ENCODE data around the gene NDFIP1. TPM values are rescaled to one million over a fixed set of nuclear protein-coding genes. Genes with fewer than 3 reads are reported as not detected.

Gene NDFIP1
- total and polyA plus RNA-seq, 5 donors from 2014 or later, result 68.2 to 109 (median 80.5) TPM

DNA sequence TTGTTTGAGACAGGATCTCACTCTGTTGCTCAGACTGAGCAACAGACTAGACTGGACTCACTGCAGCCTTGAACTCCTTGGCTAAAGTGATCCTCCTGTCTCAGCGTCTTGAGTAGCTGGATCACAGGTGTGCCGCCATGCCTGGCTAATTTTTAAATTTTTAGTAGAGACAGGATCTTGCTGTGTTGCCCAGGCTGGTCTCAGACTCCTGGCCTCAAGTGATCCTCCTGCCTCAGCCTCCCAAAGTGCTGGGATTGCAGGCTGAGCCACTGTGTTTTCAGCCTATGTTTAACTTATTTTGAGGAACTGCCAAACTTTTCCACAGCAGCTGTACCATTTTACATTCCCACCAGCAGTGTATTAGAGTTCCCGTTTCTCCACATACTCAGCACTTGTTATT, 16.8 kb downstream of the NDFIP1 start:
- peaks cover 61 to 96% (median 76%) of the 10 kb centered on the region in 4 donors for H3K4me1 Mint-ChIP-seq
- no peak overlapping the region for H3K4me3 Mint-ChIP-seq

GRCh38 chr5:142125963-142126362, 17.4 kb downstream of the NDFIP1 start:
- Mint-ChIP-seq H3K27ac (no peak overlapping the region), H3K36me3 (peaks cover 22% of the 10 kb centered on the region)
- no peaks in the 10 kb centered on the region for H3K27me3 ChIP-seq (ENCODE audit: control insufficient read depth, insufficient read depth, low read length)

More for the DNA sequence above, 16.8 kb downstream of the NDFIP1 start:
- peaks cover 0 to 2% (median 0%) of the 10 kb centered on the region in 7 donors for H3K9me3 Mint-ChIP-seq
- DNase-seq (no peak), ATAC-seq (ENCODE audit: low read depth in 2 of 2) (no peak)
- H3K36me3 Mint-ChIP-seq, result peaks cover 22% of the 10 kb centered on the region
- Histone ChIP-seq H3K4me3 (ENCODE audit: low read depth, low read length) (peak overlapping the region; percentile 9), H3K36me3 (ENCODE audit: control insufficient read depth, insufficient read depth, low read length) (peaks cover 13% of the 10 kb centered on the region), H3K27me3 (ENCODE audit: control insufficient read depth, insufficient read depth, low read length) (no peaks in the 10 kb centered on the region), H3K9me3 (ENCODE audit: control insufficient read depth in 2 of 2, low read length in 2 of 2) (no peaks in the 10 kb centered on the region), H3K4me1 (ENCODE audit: control insufficient read depth, insufficient read depth, low read length, poor library complexity, severe bottlenecking) (peaks cover 53% of the 10 kb centered on the region), H3K27ac (ENCODE audit: insufficient read depth, low read length, poor library complexity, severe bottlenecking) (no peak overlapping the region)
- H3K27me3 Mint-ChIP-seq, result no peaks in the 10 kb centered on the region
- peak overlapping the region in 1 of 3 donors; percentile 68 for H3K27ac Mint-ChIP-seq

DNA sequence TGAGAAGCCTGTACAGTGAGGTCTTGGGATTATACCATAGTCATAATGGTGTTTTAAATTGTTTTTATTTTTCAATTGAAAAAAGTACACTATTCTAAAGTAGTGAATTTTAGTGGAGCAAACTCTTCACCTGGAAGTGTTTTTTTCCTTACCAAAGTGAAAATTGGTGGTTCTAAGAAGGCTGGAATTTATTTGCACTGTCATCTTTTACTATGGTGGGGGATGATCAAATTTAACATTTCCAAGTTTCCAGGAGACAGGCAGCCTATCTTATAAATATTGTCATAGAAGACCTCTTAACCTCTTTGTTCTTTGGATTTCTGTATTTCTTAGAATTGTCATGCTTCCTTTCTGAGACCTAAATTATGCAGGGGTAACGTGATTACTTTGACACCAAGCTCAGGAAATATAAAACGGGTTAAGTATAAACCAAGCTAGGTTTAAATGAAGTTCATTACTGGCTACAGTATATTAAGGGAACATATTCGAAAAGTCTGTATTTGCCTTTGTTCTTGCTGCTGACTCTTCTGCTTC, 20.2 kb downstream of the NDFIP1 start:
- H3K4me1 Mint-ChIP-seq, result peaks cover 44 to 68% (median 53%) of the 10 kb centered on the region in 4 donors

More at GRCh38 chr5:142125963-142126362, 17.4 kb downstream of the NDFIP1 start:
- Mint-ChIP-seq H3K4me1 (peaks cover 59 to 94% (median 71%) of the 10 kb centered on the region in 4 donors), H3K9me3 (peaks cover 0 to 2% (median 0%) of the 10 kb centered on the region in 7 donors), H3K27me3 (no peaks in the 10 kb centered on the region), H3K4me3 (no peak overlapping the region)
- no peak for DNase-seq
- Histone ChIP-seq H3K27ac (ENCODE audit: insufficient read depth, low read length, poor library complexity, severe bottlenecking) (no peak overlapping the region), H3K36me3 (ENCODE audit: control insufficient read depth, insufficient read depth, low read length) (peaks cover 9% of the 10 kb centered on the region), H3K9me3 (ENCODE audit: control insufficient read depth in 2 of 2, low read length in 2 of 2) (no peaks in the 10 kb centered on the region), H3K4me3 (ENCODE audit: low read depth, low read length) (no peak overlapping the region), H3K4me1 (ENCODE audit: control insufficient read depth, insufficient read depth, low read length, poor library complexity, severe bottlenecking) (peaks cover 48% of the 10 kb centered on the region)
- ATAC-seq (ENCODE audit: low read depth in 2 of 2), result no peak

DNA sequence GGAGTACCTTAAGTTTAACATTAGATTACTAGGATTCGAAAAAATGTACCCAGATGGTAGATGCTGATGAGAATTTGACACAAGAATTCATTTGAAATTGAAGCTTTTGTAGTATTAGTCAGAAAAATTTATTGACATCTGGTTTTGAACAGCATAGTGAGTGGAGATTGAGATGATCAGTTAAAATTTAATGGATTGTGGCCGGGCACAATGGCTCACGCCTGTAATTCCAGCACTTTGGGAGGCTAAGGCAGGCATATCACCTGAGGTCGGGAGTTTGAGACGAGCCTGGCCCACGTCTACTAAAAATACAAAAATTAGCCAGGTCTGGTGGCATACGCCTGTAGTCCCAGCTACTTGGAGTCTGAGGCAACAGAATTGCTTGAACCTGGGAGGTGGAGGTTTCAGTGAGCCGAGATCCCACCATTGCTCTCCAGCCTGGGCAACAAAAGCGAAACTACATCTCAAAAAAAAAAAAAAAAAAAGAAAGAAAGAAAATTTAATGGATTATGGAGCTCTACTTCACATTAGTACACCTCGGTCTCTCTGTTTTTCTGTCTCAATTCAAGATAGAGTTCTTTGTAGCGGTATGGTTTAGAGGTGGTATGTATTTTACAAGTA, 21.0 kb downstream of the NDFIP1 start:
- H3K4me1 ChIP-seq (ENCODE audit: control insufficient read depth, insufficient read depth, low read length, poor library complexity, severe bottlenecking), result peaks cover 37% of the 10 kb centered on the region
- H3K9me3 Mint-ChIP-seq, result peaks cover 0 to 2% (median 0%) of the 10 kb centered on the region in 7 donors

More for the DNA sequence above, 20.2 kb downstream of the NDFIP1 start:
- Histone ChIP-seq H3K36me3 (ENCODE audit: control insufficient read depth, insufficient read depth, low read length) (peaks cover 23% of the 10 kb centered on the region), H3K27ac (ENCODE audit: insufficient read depth, low read length, poor library complexity, severe bottlenecking) (peak overlapping the region; percentile 35), H3K4me3 (ENCODE audit: low read depth, low read length) (peak overlapping the region; percentile 35), H3K9me3 (ENCODE audit: control insufficient read depth in 2 of 2, low read length in 2 of 2) (no peaks in the 10 kb centered on the region), H3K27me3 (ENCODE audit: control insufficient read depth, insufficient read depth, low read length) (no peaks in the 10 kb centered on the region), H3K4me1 (ENCODE audit: control insufficient read depth, insufficient read depth, low read length, poor library complexity, severe bottlenecking) (peaks cover 37% of the 10 kb centered on the region)
- Mint-ChIP-seq H3K27ac (peak overlapping the region; percentile 1 to 22 (median 11)), H3K9me3 (peaks cover 0 to 2% (median 0%) of the 10 kb centered on the region in 7 donors), H3K36me3 (peaks cover 14% of the 10 kb centered on the region), H3K4me3 (peak overlapping the region; percentile 8 to 64 (median 24)), H3K27me3 (no peaks in the 10 kb centered on the region)
- DNase-seq, result peak in 1 of 3 donors; percentile 76
- ATAC-seq (ENCODE audit: low read depth in 2 of 2), result peak; percentile 70 to 78

GRCh38 chr5:142131394-142131793, 22.8 kb downstream of the NDFIP1 start:
- Histone ChIP-seq H3K36me3 (ENCODE audit: control insufficient read depth, insufficient read depth, low read length) (peaks cover 39% of the 10 kb centered on the region), H3K27ac (ENCODE audit: insufficient read depth, low read length, poor library complexity, severe bottlenecking) (no peak overlapping the region), H3K9me3 (ENCODE audit: control insufficient read depth in 2 of 2, low read length in 2 of 2) (no peaks in the 10 kb centered on the region), H3K4me1 (ENCODE audit: control insufficient read depth, insufficient read depth, low read length, poor library complexity, severe bottlenecking) (peaks cover 35% of the 10 kb centered on the region), H3K27me3 (ENCODE audit: control insufficient read depth, insufficient read depth, low read length) (no peaks in the 10 kb centered on the region), H3K4me3 (ENCODE audit: low read depth, low read length) (no peak overlapping the region)
- peak overlapping the region in 1 of 4 donors; percentile 13 for H3K4me3 Mint-ChIP-seq
- H3K27me3 Mint-ChIP-seq, result no peaks in the 10 kb centered on the region
- DNase-seq (no peak), ATAC-seq (ENCODE audit: low read depth in 2 of 2) (no peak)
- peak overlapping the region in 1 of 3 donors; percentile 84 for H3K27ac Mint-ChIP-seq
- no peaks in the 10 kb centered on the region for H3K9me3 Mint-ChIP-seq
- peaks cover 36 to 57% (median 42%) of the 10 kb centered on the region in 4 donors for H3K4me1 Mint-ChIP-seq
- H3K36me3 Mint-ChIP-seq, result peaks cover 11% of the 10 kb centered on the region

More for the DNA sequence above, 21.0 kb downstream of the NDFIP1 start:
- no peaks in the 10 kb centered on the region for H3K9me3 ChIP-seq (ENCODE audit: control insufficient read depth in 2 of 2, low read length in 2 of 2)
- no peak for DNase-seq
- H3K27me3 ChIP-seq (ENCODE audit: control insufficient read depth, insufficient read depth, low read length), result no peaks in the 10 kb centered on the region
- H3K27me3 Mint-ChIP-seq, result no peaks in the 10 kb centered on the region
- H3K4me3 Mint-ChIP-seq, result peak overlapping the region in 3 of 4 donors; percentile 22 to 37 (median 32)
- no peak for ATAC-seq (ENCODE audit: low read depth in 2 of 2)
- H3K27ac ChIP-seq (ENCODE audit: insufficient read depth, low read length, poor library complexity, severe bottlenecking), result peak overlapping the region; percentile 35
- peaks cover 28% of the 10 kb centered on the region for H3K36me3 ChIP-seq (ENCODE audit: control insufficient read depth, insufficient read depth, low read length)
- H3K36me3 Mint-ChIP-seq, result peaks cover 6% of the 10 kb centered on the region
- H3K4me3 ChIP-seq (ENCODE audit: low read depth, low read length), result peak overlapping the region; percentile 35
- H3K4me1 Mint-ChIP-seq, result peaks cover 37 to 60% (median 46%) of the 10 kb centered on the region in 4 donors
- H3K27ac Mint-ChIP-seq, result peak overlapping the region; percentile 11 to 60 (median 22)

GRCh38 chr5:142132916-142133315, 24.3 kb downstream of the NDFIP1 start:
- no peaks in the 10 kb centered on the region for H3K27me3 Mint-ChIP-seq
- Histone ChIP-seq H3K36me3 (ENCODE audit: control insufficient read depth, insufficient read depth, low read length) (peaks cover 53% of the 10 kb centered on the region), H3K27ac (ENCODE audit: insufficient read depth, low read length, poor library complexity, severe bottlenecking) (no peak overlapping the region), H3K27me3 (ENCODE audit: control insufficient read depth, insufficient read depth, low read length) (no peaks in the 10 kb centered on the region), H3K9me3 (ENCODE audit: control insufficient read depth in 2 of 2, low read length in 2 of 2) (no peaks in the 10 kb centered on the region), H3K4me3 (ENCODE audit: low read depth, low read length) (no peak overlapping the region), H3K4me1 (ENCODE audit: control insufficient read depth, insufficient read depth, low read length, poor library complexity, severe bottlenecking) (peaks cover 23% of the 10 kb centered on the region)
- H3K4me3 Mint-ChIP-seq, result no peak overlapping the region
- ATAC-seq (ENCODE audit: low read depth in 2 of 2) (no peak), DNase-seq (no peak)
- H3K4me1 Mint-ChIP-seq, result peaks cover 28 to 46% (median 33%) of the 10 kb centered on the region in 4 donors
- no peak overlapping the region for H3K27ac Mint-ChIP-seq
- H3K36me3 Mint-ChIP-seq, result peaks cover 18% of the 10 kb centered on the region
- H3K9me3 Mint-ChIP-seq, result no peaks in the 10 kb centered on the region

GRCh38 chr5:142133330-142134206, 25.0 kb downstream of the NDFIP1 start:
- no peak overlapping the region for H3K27ac ChIP-seq (ENCODE audit: insufficient read depth, low read length, poor library complexity, severe bottlenecking)
- H3K4me1 Mint-ChIP-seq, result peaks cover 24 to 39% (median 29%) of the 10 kb centered on the region in 4 donors
- H3K4me3 Mint-ChIP-seq, result no peak overlapping the region

More at GRCh38 chr5:142133330-142134206, 25.0 kb downstream of the NDFIP1 start:
- Histone ChIP-seq H3K4me3 (ENCODE audit: low read depth, low read length) (no peak overlapping the region), H3K36me3 (ENCODE audit: control insufficient read depth, insufficient read depth, low read length) (peaks cover 59% of the 10 kb centered on the region), H3K9me3 (ENCODE audit: control insufficient read depth in 2 of 2, low read length in 2 of 2) (no peaks in the 10 kb centered on the region), H3K4me1 (ENCODE audit: control insufficient read depth, insufficient read depth, low read length, poor library complexity, severe bottlenecking) (peaks cover 17% of the 10 kb centered on the region), H3K27me3 (ENCODE audit: control insufficient read depth, insufficient read depth, low read length) (no peaks in the 10 kb centered on the region)
- Mint-ChIP-seq H3K27ac (no peak overlapping the region), H3K27me3 (no peaks in the 10 kb centered on the region), H3K9me3 (no peaks in the 10 kb centered on the region), H3K36me3 (peaks cover 21% of the 10 kb centered on the region)
- ATAC-seq (ENCODE audit: low read depth in 2 of 2) (no peak), DNase-seq (no peak)

Data from CD4-positive, CD25-positive, alpha-beta regulatory T cell (primary cell).